SKM-1 (cell line): ENCODE data around the gene DACT1.

Experiments used
- DNase-seq: peaks from one replicate; lab custom pipeline; 2025; ENCODE audit not compliant: unreplicated experiment; lab: John Stamatoyannopoulos, UW

Gene DACT1

DNA sequence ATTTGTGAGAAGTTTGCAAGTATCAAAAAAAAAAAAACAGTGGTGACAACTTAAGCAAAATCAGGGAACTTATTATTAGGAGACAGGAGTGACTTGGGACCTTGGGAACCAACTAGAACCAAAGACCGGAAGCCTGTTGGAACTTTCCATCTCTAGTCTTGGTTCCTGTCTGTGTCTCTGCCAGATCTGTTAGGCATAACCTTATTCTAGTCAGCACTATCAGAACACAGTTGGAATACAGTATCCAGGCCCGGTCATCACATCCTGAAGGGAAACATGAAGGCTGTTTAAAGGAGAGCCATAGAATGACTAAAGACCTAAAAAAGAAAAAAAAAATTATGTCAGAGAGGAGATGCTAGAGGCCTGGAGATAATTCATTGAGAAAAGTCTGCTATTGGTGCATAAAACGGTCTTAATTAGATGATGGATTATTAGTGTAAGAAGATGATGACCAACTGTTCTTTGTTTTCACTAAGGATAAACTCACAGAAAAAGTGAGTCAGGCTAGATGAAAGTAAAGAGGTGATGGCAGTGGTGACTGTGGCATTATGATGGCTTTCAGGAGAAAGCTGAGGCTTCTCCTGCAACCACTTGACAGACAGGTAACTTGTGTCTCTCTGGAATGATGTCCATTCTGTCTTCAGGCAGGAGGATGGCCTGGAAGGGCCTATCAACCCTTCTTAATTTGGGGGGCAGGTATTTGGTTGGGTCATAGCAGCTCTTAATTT is 28.2 kb downstream of the DACT1 start:
- no peak for DNase-seq

GRCh38 chr14:58666737-58667136 is 29.0 kb downstream of the DACT1 start:
- DNase-seq = no peak

- DNase-seq = no peak
Observed at GRCh38 chr14:58667900-58668299, 30.1 kb downstream of the DACT1 start.

GRCh38 chr14:58668848-58669480 is 31.2 kb downstream of the DACT1 start:
- DNase-seq = no peak

DNA sequence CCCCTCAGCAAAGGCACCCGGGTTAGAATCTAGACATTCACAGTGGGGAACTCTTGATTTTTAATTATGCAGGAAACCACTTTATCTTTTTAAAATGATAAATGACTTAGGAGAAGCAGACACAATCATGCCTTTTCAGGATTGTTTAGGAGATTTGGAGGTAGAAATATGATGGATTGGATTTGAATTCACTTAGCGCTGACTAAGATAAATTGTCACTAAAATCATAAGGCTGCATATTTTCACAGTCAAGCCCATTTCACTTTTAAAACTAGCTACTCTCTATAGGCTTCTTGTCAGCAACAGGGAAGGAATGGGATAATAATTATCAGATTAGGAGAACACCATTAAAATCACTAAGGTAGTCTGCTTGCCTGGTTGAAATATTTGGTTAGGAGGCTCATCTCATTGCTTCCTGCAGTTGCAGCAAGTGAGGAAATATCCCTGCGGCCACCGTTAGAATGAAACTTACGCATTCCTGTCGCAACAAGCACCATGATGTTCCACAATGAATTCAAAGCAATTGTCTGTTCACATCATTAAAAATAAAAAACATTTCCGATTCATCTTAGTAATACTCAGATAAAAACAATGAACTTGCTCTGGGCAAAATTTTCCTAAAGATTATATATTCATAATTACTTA is 31.9 kb downstream of the DACT1 start:
- no peak for DNase-seq

- DNase-seq = no peak
Observed at GRCh38 chr14:58671024-58671423, 33.3 kb downstream of the DACT1 start.

GRCh38 chr14:58671436-58671835 is 33.7 kb downstream of the DACT1 start:
- DNase-seq = no peak

DNA sequence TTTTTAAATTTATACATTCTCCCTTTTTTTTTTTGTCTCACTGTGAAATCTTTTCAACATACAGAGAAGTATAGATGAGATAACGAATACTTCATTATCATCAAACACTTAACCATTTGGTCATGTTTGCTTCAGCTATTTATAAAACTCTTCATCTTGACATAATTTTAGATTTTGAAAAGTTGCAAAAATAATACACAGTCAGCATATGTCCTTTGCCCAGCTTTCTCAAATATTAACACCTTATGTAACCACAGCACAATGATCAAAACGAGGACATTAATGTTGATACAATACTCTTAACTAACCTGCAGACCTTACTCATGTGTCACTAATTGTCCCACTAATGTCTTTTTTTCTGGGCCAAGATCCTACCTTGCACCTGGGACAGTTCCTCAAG is 36.0 kb downstream of the DACT1 start:
- no peak for DNase-seq

DNA sequence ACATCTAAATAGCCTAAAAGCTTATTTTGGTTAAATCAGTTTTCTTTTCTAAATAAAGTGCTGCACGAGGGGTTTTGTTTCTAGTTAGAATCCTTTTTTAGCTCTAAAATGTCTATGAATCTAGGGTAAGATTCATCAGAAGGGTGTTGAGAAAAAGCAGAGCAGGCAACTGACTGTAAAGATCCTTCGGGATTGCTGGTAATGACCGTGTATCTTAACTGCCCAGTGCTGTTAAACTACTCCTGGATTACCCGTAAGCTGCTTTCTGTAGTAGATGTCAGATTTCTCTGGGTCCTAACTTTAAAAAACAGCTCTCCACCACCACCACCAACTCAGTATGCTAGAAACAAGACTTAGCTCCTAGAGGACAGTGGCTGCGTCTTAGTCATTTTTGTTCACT is 39.2 kb downstream of the DACT1 start:
- no peak for DNase-seq

DNA sequence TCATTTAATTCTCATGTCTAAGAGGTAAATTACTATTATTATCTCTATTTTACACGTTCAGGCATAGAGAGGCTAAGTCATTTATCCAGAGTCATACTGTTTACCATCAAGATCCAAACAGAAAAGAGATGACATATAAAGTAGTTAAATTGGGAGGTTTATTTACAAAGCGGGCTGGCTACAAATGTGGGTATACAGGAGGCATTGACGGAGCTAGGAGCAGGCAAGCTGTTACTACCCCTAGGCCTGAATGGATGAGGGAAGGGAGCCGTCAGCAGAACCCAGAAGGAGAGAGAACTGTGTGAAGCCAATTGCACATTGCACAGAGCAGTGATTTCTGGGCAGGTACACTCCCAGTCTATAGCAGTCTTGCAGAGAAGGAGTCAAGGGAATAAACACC is 39.8 kb downstream of the DACT1 start:
- no peak for DNase-seq

GRCh38 chr14:58677996-58678395 is 40.2 kb downstream of the DACT1 start:
- no peak for DNase-seq

GRCh38 chr14:58680698-58681097 is 42.9 kb downstream of the DACT1 start:
- DNase-seq = no peak

- DNase-seq = no peak
Observed at GRCh38 chr14:58687232-58687795, 49.6 kb downstream of the DACT1 start.

DNA sequence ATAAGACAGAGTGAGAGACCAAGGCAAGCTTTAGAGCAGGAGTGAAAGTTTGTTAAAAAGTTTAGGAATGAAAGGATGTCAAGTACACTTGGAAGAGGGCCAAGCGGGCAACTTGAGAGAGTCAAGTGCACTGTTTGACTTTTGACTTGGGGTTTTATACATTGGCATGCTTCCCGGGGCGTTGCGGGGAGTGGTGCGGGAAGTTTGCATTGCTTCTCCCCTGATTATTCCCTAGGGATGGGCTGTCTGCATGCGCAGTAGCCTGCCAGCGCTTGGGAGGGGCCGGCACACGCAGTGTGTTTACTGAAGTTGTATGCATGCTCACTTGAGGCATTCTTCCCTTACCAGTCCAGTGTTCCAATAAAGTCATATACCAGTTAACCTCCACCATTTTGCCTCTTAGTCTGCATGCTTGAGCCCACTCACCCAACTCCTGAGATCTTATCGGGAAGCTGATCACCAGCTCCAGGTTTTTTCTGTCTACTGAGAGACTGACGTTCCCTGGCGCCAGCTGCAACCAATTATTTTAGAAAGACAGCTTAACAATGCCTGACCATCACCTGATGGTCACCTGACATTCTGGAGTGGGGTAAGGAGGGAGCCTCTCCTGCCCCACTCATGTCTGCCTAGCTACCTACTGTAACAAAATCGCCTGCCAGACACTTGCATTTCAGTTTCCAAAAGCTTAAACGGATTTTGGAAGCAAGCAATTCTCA is 53.2 kb downstream of the DACT1 start:
- no peak for DNase-seq

DNA sequence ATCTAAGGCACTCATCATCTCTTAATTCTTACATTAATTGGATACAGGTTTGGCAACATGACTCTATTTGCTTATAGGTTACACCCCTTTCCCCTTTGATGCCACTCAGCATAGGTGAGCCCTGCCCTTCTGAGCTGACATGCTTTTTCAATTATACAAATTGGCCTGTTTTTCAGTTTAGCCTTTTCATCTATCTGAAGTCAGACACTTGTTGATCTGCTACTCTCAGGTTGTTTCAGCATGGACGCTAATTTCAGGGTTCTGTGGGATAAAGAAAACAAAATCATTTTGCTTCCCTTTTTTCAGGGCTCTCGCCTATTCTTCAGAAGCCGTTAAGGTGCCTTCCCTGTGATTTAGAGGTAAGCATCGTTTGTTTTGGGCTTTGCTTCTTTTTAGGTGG is 55.3 kb downstream of the DACT1 start:
- no peak for DNase-seq

DNA sequence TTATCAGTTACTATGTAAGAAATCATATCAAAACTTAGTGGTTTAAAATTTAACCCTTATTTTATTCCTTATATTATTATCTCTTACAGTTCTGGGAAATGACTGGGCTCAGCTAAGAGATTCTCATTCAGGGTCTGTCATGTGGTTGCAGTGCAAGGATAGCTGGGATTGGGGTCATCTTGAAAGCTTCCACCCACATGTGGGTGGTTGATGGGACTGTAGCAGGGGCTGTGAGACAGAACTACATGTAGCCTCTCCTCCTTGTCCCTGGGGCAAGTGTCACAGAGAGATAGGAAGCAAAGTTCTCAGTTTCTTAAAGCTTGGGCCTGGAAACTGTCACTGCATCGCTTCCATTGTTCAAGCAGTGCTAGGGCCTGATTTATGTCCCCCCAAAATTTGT is 57.8 kb downstream of the DACT1 start:
- no peak for DNase-seq

DNA sequence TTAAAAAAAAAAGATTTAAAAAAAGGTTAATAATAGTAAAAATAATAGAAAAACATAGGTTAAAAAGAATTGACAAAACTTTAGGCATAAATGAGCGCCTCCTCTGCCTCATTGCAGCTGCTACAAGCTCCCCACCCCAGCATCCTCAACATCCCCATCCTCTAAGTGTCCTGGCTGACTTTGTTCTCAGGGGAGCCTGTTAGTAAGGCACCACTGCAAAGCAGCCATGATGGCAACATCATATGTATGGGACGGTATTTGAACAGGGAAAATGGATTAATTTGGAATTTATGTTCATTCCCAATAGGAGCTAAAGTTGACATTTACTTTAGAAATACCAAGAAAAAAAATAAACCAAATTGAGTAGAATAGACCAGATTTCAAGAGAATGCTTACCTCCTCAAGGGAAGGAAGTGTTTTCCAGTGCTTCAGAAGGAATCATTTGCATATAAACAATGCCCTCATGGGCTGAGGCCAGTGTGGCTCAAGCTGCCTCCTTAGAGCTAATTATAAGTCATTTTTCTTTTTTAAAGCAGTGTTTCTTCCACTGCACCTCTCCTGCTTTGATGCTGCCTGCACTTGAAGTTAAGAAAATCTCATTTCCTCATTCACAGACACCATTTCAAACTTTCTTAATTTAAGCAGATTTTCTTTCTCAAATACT is 59.6 kb downstream of the DACT1 start:
- no peak for DNase-seq
